Measurements from ENCODE around the gene FFAR4.

DNA sequence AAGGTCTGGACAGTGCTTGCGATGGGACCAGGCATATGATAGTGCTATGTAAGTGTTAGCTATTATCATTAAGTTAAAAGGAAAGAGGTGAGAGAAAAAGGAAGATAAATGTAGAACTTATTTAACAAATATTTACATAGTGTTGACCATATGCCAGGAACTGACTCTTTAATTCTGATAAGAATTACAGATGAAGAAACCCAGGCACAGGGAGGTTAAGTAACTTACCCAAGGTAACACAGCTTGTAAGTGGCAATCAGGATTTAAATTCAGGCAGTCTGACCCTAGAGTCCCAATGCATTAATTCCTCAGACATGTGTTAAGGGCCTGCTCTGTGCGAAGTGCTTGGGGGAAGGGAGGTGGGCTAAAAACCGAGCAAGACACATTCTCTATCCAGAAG lies 11.1 kb downstream of the FFAR4 start:
- TF ChIP-seq, protein P1, sequence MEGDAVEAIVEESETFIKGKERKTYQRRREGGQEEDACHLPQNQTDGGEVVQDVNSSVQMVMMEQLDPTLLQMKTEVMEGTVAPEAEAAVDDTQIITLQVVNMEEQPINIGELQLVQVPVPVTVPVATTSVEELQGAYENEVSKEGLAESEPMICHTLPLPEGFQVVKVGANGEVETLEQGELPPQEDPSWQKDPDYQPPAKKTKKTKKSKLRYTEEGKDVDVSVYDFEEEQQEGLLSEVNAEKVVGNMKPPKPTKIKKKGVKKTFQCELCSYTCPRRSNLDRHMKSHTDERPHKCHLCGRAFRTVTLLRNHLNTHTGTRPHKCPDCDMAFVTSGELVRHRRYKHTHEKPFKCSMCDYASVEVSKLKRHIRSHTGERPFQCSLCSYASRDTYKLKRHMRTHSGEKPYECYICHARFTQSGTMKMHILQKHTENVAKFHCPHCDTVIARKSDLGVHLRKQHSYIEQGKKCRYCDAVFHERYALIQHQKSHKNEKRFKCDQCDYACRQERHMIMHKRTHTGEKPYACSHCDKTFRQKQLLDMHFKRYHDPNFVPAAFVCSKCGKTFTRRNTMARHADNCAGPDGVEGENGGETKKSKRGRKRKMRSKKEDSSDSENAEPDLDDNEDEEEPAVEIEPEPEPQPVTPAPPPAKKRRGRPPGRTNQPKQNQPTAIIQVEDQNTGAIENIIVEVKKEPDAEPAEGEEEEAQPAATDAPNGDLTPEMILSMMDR (IDR thresholded peaks at IDR 0.05), result no peak
- no peak for TF ChIP-seq POLR2A (IDR thresholded peaks at IDR 0.05)
- TF ChIP-seq EP300 (IDR thresholded peaks at IDR 0.05), result no peak
